HG03196 (cell line): ENCODE results near the gene GFI1B.
A peak's percentile ranks its signal among the peaks of the same experiment; 100 is the strongest.
"Not testable (repeated sequence)": the region's sequence is repeated elsewhere in the genome, so short reads cannot be mapped to it uniquely, and the experiment has no call there.

Experiments used
- ATAC-seq: cut with Tn5 transposase; IDR thresholded peaks from one replicate; pipeline ENCODE4 v1.9.1; 2021; ENCODE audit not compliant: unreplicated experiment

GFI1B gene

DNA sequence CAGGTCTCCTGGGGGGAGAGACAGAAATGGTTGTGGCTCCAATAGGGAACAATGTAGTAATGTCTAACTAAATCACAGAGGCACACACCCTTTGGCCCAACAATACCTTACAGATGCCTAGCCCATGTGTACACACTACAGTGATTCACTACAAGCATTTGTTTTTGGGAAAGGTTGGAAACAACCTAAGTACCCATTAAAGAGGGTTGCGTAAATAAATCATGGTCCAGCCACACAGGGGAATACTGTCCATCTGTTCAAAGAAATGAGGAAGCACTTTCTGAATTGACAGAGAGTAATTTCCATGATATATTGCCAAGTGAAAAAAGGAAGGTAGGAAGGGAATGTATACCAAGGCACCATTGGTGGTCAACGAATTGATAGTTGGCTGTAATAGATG is 30.3 kb downstream of the GFI1B start:
- no peak for ATAC-seq

DNA sequence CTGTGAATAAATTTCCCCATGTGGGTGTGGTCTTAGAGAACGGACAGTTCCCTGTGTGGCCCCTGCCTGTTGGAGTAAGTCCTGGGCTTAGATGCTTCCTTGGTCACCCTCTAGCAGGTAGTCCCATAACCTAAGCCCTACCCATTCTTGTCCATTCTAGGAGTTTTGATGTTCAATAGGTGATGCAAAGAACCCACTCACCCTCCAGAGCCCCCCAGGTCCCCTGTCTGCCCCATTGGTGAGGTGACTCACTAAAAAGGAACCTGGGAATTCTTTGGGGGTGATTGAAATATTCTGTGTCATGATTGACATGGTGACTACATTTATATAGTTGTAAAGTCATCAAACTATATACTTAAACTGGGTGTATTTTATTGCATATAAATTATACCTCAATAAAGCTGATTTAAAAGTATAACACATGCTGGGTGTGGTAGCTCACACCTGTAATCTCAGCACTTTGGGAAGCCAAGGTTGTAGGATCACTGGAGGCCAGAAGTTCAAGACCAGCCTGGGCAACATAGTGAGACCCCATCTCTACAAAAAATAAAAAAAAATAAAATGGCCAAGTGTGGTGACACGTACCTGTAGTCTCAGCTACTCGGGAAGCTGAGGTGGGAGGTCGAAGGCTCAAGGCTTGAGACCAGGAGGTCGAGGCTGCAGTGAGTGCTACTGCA is 31.6 kb downstream of the GFI1B start:
- ATAC-seq: no peak

DNA sequence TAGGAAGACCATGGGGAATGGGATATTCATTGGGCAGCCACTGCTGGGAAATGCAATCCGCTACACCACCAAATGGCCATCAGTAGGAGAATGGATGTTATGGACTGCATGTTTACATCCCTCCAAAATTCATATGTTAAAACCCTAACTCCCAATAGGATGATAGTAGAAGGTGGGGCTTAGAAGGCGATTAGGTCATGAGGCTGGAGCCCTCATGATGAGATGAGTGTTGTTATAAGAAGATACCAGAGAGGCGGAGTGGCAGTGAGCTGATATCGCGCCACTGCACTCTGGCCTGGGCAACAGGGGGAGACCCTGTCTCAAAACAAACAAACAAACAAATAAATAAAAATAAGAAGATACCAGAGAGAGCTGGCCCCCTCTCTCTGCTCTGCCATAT is 36.2 kb downstream of the GFI1B start:
- ATAC-seq: no peak

DNA sequence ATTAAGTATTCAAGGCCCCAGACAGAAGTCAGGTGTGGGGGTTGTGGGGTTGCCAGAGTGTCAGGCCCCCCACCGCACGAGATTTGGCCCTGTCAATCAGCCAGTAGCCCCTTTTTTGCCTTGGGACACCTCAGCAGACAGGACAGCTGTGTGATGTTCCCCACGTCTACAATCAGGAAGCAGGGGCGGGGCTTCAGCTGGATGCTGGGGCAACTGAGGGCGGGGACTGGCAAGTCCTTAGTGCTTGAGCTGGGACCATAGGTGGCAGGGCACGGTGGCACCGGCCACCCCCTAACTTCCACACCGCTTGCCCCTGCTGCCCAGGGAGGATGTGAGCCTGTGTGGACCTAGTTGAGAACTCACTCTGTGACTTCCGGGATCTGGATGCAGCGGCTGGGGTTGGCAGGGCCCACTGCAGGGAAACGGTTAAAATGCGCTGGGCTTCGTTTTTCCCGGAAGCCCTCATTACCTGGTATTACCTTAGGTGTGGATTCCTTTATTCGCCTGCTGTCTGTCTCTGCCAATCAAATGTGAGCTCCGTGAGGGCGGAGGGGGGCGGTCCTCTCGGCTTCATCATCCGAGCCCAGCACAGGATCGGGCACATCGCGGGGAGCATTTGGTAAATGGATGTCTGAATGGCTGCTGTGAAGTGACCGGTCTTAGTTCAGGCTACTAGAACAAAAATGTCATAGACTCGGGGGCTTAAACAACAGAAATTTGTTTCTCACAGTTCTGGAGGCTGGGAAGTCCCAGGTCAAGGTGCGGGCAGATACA is 44.8 kb downstream of the GFI1B start:
- no peak for ATAC-seq

DNA sequence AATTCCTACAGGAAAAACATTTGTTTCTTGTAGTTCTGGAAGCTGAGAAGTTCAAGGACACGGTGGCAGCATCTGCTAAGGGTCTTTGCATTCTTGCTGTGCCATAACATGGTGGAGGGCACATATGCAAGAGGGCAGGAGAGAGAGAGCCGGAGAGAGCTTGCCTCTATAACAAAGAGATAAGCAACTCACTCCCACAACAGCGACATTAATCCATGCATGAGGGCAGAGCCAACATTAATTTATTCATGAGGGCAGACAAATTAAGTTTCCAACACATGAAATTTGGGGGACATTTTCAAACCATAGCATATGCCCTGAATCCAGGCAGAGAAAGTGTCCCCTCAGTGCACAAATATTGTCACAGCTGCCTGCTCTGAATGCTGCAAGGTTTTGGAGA is 47.9 kb downstream of the GFI1B start:
- ATAC-seq: no peak

DNA sequence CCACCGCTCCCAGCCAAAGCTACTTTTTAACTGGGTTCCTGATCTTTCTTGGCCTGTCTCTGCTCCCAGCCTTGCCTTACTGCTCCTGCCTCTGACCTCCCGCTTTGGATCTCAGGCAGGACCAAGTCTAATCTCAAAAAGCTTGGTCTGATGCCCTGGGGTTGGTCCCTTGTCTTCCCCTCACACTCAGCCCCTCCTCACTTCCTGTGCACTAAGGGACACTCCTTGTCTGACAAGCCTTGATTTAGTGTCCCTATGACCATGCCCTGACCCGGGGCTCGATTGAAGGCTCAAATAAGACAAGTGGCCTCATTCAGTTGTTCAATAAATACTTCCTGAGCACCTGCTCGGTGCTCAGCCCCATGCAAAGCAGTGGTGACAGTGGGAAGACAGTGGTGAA is 48.6 kb downstream of the GFI1B start:
- ATAC-seq: no peak

DNA sequence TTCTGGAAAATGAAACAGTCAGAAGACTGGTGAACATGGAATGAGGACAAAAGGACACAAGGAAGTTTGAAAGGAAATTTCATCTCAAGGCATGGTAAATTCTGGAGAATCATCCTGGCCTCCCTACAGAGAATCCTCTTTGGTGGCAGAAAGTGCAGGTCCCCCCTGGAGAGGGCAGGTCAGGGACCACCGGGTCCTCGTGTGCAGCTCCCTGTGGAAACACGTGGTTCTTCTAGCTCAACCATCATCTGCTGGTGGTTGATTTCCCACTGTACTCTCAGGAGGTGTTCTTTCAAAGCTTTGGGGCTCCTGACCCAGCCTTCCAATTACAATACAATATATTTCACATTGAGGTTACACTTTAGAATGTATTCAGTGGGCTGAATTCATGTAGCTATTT is 49.7 kb downstream of the GFI1B start:
- ATAC-seq: no peak

DNA sequence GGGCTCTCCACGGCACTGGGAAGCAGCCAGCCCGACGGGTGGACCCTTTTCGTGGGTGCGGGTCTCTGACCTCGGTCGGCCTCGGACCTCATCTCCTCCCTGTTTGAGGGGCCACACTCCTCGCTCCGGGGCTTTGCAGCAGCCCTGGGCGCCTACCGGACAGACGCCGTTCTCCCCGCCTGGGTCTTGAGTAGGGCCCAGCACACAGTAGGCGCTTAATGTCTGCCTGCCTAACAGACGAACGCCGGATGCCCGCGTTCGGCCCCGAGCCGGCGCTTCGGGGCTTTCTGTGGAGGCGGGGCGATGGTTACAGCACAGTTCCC is 51.5 kb downstream of the GFI1B start:
- peak; percentile 5 for ATAC-seq

DNA sequence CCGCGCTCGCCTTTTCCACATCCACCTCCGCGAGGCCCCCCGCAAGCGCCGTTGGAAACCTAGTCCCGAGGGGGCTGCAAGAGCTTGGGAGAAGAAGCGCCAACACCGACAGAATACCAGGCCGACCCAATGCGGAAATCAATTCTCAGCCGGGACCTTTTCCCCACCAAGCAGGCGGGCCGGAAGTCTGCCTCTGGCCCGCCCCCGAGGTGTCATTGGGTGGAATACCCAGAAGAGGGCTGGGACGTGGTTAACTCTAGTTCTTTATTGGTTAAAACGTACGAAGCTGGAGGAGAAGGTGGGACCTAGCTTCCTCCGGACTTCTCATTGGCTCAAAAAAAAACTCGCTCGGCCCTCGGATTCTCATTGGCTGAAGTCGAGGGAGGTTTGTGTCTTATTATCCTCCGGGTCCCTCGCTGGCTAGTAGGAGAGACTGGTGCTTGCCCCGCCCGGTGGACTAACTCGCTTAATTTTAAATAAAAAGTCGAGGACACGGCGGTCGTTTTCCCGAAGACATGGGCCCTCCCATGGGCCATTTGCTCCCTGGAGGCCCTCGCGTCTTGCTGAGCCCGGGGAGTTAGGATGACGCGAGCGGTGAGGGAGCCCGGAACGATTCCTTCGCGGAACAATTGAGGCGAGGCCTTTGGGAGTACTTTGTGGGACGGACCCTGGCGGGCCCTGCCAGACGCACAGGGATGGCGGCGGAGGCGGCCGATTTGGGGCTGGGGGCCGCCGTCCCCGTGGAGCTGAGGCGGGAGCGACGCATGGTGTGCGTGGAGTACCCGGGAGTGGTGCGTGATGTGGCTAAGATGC is 52.0 kb downstream of the GFI1B start, which contains the start of gene GTF3C5:
GTF3C5 (plus strand) TSS at position 681 of the 813 bp plus-strand sequence; CDS start at position 696, 15 bp downstream.
- ATAC-seq: peak; percentile 92

DNA sequence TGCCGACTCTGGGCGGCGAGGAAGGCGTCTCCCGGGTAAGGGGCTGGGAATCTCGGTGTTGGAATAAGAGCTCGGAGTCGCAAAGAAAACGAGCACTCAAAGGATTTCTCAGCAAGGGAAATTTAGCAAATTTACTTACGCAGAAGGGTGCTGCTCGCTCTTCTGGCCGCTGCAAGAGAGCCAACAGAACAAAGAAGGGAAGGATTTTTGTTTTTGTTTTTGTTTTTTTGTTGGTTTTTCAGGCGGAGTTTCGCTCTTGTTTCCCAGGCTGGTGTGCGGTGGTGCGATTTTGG is 52.6 kb downstream of the GFI1B start:
- ATAC-seq: no peak

DNA sequence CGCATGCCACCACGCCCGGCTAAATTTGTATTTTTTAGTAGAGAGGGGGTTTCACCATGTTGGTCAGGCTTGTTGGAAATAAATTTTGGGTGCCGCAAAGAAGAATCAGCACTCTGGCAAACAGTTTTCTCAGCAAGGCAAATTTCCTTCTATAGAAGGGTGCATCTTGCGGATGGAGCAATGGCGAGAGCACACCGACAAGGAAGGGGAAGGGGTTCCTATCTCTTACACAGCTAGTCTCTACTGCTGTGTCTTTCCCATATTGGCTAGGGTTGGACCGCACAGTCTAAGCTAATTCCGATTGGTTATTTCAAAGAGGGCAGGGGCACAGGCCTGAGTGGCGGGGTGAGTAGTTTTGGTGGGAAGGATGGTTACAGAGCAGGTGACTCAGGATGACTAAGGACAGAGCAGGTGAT is 53.0 kb downstream of the GFI1B start:
- no peak for ATAC-seq

DNA sequence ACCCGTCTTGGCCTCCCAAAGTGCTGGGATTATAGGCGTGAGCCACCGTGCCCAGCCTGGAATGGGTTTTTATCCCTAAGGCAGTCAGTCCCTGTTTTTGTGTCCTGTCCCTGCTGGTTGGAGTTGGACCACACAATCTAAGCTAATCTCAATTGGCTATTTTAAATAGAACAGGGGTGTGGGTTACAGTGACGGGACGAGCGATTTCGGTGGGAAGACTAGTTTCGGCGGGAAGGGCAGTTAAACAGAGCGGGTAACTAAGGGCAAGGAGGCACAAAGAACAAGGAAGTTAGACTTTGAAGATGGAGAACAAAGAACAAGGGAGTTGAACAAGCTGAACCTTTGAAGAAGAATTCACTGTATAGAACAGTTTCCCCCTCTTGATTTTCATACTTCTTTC is 53.7 kb downstream of the GFI1B start:
- no peak for ATAC-seq

DNA sequence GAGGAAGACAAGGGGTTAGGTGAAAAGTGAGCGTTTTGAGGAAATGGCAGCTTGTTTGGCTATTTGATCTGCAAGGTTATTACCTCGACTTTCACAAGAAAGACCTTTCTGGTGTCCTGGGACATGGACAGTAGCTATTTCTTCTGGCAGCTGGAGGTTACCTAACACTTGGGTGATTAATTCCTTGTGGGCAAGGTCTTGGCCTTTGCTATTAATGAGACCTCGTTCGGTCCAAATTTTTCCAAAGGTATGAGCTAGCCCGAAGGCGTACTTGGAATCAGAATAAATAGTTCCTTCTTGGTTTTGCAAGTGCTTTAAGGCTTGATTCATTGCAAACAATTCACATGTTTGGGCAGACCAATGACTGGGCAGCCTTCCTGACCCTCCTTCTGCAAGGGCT is 57.2 kb downstream of the GFI1B start:
- ATAC-seq: no peak

DNA sequence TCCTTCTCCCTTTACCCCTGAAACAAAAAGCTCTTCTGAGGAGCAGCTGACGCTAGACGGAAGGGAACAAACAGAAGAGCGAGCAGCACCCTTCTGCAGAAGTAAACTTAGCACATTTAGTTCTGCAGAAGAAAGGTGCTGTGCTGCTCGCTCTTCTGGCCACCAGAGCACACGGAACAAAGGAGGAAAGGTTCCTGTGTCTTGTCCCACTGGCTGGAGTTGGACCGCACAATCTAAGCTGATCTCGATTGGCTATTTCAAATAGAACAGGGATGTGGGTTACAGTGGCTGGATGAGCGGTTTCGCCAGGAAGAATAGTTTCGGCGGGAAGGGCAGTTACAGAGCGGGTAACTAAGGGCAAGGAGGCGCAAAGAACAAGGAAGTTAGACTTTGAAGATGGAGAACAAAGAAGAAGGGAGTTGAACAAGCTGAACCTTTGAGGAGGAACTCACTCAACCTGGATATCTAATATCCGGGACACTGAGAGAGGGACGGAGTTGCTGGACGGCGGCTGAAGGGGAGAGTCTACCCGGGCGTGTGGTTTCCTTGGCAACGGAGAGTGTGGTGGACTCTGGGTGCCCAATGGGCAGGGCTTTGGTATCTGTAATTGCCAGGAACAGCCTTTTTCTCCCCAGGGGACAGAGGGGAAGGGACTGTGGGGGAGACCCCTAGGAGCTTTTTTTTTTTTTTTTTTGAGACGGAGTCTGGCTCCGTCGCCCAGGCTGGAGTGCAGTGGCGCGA is 59.5 kb downstream of the GFI1B start:
- no peak for ATAC-seq

DNA sequence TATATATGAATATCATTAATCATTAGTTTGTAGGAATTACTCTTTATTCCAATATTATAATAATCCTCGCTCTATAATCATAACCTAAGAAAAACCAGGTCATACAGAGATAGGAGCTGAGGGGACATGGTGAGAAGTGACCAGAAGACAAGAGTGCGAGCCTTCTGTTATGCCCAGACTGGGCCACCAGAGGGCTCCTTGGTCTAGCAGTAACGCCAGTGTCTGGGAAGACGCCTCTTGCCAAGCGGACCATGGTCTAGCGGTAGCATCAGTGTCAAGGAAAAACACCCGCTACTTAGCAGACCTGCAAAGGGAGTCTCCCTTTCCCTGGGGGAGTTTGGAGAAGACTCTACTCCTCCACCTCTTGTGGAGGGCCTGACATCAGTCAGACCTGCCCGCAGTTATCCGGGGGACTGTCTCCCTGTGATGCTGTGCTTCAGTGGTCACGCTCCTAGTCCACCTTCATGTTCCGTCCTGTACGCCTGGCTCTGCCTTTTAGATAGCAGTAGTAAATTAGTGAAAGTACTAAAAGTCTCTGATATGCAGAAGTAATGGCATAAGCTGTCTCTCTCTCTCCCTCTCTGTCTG is 62.5 kb downstream of the GFI1B start:
- not testable (repeated sequence) for ATAC-seq
